GM19463 (cell line): ENCODE data around the gene HAND2.

ENCODE experiments used
- ATAC-seq: cut with Tn5 transposase; IDR thresholded peaks from one replicate; pipeline ENCODE4 v1.9.1; 2021; ENCODE audit warnings: mild to moderate bottlenecking, moderate library complexity; ENCODE audit not compliant: unreplicated experiment

The HAND2 gene

DNA sequence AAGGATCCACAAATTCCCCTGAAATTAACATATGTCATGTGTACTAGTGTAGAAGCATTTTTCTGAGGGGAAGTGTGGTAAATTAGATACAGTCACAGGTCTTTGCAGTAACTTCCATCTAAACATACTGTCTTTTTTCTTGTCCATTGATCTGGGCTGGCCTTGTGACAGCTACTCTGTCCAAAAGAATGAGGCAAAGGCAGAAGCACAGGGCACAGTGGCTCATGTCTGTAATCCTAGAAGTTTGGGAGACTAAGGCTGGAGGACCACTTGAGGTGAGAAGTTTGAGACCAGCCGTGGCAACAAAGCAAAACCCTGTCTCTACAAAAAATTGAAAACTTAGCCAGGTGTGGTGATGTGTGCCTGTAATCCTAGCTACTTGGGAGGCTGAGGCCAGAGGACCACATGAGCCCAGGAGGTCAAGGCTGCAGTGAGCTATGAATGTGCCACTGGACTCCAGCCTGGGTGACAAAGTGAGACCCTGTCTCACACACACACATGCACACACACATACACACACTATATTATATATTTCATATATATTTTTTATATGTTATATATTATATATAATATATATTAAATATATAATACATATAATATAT is 47.6 kb downstream of the HAND2 start:
- no peak for ATAC-seq

DNA sequence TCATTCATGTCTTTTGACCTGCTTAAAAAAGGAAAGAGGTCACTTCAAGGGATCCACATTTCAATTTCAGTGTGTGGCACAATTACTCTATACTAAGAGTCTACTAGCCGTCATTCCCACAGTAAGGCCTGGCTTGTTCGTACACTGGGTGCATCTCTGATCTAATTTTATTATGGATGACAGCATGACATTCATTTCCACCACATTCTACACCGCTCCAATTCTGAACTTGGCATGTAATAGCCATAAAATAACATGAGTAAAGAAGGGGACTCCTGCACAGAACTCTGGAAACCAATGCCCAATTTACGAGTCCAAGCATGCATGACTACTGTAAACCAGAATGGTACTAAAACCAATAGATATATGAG is 51.1 kb downstream of the HAND2 start:
- ATAC-seq: no peak

DNA sequence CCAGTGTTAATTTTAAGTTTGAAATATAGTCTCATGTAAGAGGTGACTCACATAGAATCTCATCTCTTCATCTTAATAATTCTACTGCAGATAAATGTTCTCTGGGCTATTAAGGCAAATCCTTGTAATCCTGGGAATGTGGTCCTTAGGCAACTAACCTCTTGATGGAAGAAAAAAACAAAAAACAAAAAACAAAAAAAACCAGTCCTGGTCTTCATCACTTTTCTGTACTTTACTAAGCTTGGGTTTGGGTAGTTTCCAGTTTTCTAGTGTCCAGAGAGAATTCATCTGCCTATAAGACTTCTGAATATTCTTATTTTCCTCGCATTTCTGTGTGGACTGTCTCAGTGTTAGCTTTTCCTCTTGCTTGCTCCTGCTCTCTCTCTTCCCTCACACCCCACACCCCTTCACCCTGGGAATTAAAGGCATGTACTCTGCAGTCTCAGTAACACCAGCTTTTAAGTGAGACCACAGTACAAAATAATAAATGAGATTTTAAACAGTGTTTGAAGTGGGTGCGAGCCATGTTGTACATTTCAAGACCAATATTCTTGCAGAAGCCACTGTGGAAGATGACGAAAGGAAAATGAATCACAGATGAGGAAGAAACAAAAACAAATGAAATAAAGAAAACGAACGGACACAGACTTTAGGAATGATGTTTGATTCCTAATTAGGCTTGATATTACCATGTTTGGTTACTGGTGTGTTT is 51.7 kb downstream of the HAND2 start:
- ATAC-seq: no peak

DNA sequence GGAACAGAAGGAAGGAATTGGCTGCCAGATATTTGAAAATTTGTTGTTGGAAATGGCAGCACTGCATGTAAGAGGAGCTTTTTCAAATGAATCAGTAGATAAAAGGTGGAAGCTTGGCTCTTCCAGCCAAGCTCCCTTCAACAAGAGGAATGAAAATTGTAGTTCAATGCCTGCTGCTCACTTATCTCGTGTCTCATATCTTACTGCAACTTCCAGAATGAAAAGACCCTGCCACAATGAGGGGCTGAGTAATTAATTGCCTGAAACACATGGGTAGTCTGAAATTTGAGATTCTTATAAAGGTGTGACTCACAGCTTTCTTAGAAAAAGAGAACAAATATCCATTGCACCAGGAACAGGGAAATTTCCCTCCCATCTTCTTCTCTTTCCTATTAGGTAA is 53.0 kb downstream of the HAND2 start:
- no peak for ATAC-seq
